GM23248 (cell line): ENCODE results near the gene SNAP29.

Experiments
- EZH2 ChIP-seq: fragments of 200-600 bp; sonication (generic); IDR thresholded peaks from 2 replicates; pipeline ENCODE4 v1.6.1; 2018; ENCODE audit warnings: antibody characterized with exemption, mild to moderate bottlenecking; ENCODE audit not compliant: insufficient read depth, poor library complexity, severe bottlenecking
- EZH2phosphoT487 ChIP-seq: fragments of 200-600 bp; sonication (generic); IDR thresholded peaks from 2 replicates; pipeline ENCODE4 v1.6.1; 2018; ENCODE audit warnings: antibody characterized with exemption, moderate library complexity, mild to moderate bottlenecking, low read depth; ENCODE audit not compliant: insufficient read depth

DNA sequence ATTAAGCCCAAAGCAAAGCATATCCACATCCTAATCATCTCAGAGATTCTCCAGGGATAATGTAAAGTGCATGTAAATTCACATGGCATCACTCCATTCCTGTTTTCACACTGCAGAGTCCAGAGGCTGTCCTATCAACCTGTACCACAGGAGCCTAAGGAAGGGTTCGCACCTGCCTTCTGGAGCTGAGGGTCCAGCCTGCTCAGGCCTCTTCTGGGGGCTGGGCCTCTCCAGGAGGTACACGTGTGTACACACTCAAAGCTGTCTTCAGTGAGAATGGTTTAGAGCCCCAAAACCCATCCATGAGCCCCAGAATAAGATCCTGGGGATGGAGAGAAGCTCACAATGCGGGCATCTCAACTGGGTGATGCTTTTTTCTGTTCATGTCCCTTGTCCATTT is 24.1 kb upstream of the SNAP29 start:
- no peak for TF ChIP-seq EZH2phosphoT487
- no peak for TF ChIP-seq EZH2
